ENCODE measurements around the gene ERC1.
"Not testable (repeated sequence)": the region's sequence is repeated elsewhere in the genome, so short reads cannot be mapped to it uniquely, and the experiment has no call there.

ERC1 gene

DNA sequence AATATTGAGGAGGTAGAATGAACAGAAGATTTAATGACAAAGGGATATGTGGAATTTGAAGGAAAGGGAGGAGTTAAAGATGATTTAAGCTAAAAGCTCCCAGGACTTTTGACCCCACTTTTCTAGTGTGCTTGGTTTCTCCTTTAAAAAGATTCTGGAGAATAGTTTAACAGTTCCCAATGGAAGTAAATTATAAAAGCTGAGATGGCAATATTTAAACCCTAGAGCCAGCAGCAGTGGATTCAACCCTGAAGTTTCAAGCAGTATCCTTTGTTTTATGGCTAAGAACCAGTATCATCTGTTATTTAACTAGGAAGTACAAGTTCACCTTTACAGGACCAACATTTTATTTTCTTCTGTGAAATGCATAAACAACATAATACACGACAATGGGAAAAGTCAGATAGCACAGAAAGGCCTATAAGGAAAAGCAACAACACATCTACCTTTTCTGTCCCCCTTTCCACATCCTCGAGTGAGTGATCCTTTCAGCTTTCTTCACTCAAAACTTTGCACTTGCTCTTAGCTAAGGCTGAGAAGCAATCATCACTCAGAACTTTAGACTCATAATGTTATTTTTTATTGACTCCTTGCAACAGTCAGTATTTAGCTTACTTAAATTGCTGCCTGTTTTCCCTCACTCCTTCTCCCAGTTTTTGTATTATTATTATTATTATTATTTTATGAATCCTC is 338.9 kb downstream of the ERC1 start:
- DNase-seq = no peak

DNA sequence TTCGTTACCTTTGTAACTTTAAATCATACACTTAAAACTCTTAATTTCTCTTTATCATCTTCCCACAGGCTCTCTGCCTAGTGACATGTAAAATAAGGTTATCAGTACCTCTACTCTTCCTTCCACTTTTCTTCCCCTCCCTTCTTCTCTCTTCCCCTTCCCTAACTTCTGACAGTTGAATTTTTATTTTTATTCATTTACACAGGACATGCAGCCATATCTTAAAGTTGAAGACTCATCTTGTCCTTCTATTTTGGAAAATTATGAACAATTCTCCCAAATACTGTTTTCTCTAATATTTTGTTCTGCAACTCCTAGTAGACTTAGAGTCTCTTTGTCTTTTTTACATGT is 339.4 kb downstream of the ERC1 start:
- no peak for DNase-seq

DNA sequence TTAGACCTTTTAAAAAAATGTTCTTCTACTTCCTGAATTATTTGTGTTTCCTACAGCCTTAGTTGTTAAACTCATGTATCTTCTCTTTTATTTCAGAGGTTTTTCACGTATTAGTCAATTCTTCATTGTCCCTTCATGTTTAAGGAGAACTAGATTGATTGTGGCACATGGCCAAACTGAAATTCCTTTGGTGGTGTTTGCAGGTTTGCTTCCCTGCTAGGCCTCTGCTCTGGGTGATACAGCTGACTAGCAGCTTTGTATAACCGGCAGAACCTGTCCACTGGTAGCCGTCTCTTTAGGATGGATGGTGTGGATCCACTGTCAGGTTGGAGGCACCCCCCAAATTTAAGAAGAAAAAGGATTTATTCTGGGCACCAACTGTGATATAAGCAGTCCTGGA is 341.3 kb downstream of the ERC1 start:
- DNase-seq = no peak

DNA sequence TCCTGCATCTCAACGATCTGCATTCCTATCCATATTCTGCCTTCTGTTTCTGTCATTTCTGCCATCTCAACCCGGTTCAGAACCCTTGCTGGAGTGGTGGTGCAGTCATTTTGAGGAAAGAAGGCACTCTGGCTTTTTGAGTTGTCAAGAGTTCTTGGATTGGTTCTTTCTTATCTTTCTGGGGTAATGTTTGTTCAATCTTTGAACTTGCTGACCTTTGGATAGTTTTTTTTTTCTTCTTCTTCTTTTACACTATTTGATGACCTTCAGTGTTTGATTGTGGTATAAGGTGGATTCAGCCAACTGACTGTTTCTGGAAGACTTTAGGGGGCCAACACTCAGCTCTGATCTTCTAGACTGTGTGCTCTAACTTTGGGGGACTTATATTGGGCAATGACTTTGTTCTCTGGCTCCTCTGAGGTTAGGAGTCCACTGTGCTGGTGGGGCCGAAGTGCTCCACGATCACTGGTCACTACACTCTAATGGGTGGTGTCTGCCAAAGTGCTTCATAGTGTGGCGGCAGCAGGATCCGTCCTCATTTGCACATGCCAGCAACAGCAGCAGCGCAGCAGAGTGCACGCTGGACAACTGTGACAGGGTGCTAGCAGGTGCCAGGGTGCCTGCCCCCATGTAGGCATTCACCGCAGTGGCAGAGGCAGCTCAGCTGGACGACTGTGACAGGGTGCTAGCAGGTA is 347.6 kb downstream of the ERC1 start:
- no peak for DNase-seq

DNA sequence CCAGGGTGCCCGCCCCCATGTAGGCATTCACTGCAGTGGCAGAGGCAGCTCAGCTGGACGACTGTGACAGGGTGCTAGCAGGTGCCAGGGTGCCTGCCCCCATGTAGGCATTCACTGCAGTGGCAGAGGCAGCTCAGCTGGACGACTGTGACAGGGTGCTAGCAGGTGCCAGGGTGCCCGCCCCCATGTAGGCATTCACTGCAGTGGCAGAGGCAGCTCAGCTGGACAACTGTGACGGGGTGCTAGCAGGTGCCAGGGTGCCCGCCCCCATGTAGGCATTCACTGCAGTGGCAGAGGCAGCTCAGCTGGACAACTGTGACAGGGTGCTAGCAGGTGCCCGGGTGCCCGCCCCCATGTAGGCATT is 348.1 kb downstream of the ERC1 start:
- not testable (repeated sequence) for DNase-seq

DNA sequence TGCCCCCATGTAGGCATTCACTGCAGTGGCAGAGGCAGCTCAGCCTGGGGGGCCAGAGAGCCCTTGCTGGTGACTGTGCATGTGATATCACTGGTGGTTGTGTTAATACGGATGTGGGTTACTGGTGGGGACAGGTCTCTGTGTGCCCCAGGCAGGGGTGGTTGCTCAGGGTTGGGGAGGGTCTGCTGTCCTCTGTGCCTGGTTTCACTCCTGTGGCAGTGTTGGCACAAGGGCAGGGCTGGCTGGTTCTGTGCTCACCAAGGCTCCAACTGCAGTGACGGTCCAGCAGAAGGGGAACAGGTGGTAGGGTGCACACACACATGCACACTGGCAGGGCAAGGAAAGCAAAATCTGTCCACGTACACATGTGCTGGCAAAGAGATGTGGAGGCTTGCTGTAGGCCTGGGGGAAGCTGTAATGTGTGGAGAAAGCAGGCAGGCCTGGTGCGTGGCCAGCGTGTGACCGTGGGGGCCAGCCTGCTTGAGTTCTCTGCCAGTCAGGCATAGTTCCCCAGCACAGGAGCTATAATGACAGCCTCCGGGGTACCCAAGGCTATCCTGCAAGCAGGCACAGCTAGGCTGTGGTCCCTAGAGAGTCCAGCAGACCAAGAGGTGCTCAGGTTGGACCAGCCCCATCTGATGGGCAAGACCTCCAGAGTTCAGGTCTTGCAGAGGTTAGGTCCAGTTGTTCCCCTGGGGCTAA is 348.7 kb downstream of the ERC1 start:
- DNase-seq = no peak

DNA sequence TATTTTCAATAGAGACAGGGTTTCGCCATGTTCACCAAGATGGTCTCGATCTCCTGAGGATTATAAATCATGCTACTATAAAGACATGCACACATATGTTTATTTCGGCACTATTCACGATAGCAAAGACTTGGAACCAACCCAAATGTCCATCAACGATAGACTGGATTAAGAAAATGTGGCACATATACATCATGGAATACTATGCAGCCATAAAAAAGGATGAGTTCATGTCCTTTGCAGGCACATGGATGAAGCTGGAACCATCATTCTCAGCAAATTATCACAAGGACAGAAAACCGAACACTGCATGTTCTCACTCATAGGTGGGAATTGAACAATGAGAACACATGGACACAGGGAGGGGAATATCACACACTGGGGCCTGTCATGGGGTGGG is 350.2 kb downstream of the ERC1 start:
- DNase-seq = not testable (repeated sequence)

DNA sequence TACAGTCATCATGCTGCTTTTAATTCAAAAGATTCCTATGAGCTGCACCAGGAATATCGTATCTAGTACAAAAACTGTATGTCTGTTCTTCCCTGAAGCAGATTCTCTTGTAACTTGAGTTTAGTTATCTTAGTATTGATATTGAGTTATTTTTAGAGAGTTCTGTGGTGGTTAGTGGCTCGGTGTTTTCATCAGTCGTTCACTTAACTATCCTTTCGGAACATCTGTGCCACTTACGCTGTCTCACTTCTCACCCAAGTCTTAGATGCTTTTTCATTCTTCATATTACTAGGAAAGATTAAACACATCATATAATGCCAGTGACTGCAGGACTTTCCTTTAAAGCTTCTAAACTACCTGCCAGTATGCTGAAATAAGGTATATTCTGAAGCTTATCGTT is 352.4 kb downstream of the ERC1 start:
- DNase-seq = no peak

DNA sequence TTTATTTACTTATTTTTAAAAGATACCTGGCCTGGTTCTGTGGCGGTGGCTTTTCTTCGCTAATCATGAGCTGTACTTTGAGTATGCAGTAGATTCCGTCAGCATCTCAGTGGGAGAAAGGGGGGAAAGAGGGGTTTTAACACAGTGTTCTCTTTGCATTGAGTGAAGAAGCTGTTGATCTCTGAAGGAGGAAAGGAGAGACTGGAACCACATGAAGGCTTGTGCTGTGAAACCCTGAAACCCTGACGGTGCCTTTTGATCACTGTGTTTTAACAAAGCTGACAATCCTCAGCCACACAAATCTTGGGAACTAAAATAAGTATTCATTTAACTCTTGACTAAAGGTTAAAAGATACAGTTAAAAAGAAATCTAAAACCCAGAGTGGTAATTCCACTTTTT is 353.2 kb downstream of the ERC1 start:
- no peak for DNase-seq

DNA sequence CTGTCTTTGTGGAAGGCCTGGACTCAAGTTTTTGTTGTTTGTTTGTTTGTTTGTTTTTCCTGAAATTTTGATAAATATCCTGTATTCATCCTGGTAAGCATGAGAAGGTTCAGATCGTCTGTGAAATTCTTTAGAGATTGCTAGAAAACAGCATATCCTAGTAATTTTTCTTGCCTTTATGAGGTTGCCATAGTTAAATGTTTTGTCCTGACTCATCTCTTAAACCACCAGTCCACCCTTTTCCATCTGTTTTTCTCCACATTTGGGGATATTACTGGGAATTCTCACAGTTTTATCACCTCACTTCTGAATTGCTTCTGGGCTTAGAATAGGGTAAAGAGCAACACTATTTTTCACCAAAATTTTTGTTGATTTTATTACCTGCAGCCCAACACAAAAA is 355.1 kb downstream of the ERC1 start:
- DNase-seq = no peak

DNA sequence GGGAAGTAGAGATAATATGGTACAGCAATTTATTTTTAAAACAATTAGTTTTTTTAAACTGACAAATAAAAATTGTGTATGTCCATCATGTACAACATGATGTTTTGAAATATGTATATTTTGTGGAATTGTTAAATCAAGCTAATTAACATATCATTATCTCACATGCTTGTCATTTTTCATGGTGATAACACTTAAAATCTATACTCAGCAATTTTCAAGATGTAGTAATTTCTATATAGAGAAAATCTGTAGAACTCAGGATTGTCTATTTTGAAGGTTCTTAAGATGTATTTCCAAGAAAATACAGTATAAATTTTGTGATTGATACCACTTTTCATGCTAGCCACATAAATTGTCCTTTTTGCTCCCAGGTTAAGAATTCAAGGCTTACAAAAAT is 356.3 kb downstream of the ERC1 start:
- no peak for DNase-seq

DNA sequence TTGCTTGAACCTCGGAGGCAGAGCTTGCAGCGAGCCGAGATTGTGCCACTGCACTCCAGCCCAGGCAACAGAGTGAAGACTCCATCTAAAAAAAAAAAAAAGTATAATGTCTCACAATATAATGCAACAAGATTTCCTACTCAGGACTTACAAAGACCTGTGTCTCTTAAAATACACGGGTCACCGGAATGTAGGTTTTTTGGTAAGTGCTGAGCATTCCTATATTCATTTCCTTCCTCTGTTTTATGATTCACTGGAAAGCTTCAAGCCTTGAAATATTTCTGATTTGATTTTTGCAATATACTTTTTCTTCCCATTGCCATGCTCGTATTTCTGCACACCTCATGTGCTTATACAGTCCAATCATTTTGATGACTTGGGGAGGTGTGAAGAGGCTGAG is 357.6 kb downstream of the ERC1 start:
- no peak for DNase-seq

DNA sequence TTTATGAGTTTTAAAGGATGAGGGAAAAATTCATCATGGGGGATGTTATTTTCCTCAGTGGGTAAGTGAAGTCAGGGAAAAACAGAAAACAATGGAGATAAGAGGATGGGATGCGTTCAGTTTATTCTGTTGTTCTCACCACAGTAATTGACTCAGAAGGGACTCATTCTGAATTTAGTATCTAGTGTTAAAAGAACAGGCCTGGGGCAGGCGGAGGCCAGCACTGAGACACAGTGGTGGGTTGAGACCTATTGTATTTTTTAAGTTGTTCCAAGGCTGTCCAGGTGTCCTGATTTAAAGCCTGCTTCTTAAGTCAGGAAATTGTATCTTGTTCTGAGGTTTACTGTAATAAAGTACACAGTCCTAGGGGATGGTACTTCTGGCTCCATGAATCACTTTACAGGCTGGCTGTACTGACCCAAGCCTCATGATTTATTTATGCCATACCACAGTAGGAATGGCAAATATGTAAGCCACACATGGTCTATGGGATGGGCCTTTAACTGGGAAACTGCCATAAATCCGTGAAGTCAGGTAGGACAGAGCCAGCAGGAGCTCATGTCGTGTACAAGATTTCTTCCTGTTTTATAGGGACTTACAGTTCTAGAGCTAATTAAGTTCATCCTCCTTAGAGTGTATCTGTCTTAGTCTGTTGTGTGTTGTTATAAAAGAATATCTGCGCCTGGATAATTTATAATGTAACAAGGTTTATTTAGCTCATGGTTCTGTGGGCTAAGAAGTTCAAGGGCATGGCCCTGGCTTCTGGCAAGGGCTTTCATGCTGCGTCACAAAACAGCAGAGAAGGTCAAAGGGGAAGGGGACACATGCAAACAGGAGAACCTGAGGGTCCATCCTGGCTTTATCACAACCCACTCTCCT is 359.3 kb downstream of the ERC1 start:
- DNase-seq = no peak

DNA sequence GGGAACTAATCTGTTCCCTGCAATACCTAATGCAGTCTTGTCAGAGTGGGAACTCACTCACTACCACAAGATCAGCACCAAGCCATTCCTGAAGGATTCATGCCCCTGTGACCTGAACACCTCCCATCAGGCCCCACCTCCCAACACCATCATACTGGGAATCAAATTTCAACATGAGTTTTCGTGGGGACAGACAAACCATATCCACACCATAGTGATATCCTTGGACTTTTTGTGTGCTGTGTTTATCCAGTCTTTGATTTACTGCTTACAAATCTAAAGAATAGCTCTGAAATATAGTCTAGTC is 359.9 kb downstream of the ERC1 start:
- DNase-seq = no peak

DNA sequence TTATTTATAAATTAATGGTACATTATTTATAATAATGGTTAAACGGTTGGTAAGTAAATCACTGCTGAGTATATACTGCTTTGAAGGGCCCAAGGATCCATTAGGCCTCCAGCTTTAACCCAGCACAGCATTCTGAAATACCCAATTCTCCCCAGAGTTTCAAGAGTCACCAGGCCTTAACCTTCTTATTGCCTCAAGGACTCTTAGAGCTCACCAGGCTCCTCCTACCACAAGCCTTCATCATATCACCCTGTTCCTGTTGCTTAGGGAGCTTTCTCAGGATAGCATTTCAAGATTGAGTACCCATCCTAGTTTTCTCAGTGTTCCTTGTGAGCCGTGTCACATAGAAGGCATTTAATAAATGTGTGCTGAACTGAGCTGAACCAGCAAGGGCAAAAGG is 360.9 kb downstream of the ERC1 start:
- no peak for DNase-seq

DNA sequence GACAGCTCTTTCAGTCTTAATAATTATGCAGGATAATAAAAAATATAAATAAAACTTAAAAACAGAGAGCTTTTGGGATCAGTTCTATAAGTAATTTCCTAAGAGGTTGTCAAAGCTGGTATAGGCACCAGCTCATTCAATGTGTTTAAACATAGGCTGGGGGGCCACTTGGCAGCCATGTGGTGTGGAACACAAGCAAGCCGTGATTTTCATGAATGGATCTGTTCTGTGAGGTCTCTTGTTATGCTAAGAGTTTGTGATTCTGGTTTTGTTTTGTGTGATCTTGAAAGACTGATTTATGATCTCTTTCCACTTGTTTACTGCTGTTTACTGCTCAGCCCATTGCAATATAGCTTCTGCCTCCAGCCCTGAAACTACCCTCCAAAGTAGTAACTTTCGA is 362.4 kb downstream of the ERC1 start:
- no peak for DNase-seq

DNA sequence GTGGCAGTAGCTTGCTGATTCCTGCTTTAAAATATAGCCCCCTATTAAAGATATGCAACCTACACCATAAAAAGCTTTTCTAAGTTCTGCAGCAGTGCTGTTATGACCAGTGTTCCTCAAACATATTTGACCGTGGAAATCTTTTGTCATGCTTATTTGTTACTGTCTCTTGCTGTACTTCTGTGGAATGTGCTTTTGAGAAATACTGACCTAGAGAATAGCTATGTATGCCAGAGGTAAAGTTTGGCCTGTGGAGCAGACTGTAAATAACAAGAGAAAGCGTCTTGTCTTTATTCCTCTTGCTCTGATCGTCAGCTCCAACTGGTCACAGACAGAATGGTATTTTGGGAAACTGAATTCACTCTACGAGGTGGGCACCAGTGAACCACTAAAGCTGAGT is 364.4 kb downstream of the ERC1 start:
- no peak for DNase-seq

DNA sequence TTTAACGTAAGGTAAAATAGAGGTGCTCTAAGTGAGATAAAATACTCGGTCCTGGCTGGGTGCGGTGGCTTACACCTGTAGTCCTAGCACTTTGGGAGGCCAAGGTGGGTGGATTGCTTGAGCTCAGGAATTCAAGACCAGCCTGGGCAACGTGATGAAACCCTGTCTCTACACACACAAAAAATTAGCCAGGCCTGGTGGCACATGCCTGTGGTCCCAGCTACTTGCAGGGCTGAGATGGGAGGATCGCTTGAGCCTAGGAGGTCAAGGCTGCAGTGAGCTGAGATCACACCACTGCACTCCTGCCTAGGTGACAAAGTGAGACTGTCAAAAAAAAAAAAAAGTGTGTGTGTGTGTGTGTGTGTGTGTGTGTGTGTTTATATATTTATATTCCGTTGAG is 364.8 kb downstream of the ERC1 start:
- not testable (repeated sequence) for DNase-seq

DNA sequence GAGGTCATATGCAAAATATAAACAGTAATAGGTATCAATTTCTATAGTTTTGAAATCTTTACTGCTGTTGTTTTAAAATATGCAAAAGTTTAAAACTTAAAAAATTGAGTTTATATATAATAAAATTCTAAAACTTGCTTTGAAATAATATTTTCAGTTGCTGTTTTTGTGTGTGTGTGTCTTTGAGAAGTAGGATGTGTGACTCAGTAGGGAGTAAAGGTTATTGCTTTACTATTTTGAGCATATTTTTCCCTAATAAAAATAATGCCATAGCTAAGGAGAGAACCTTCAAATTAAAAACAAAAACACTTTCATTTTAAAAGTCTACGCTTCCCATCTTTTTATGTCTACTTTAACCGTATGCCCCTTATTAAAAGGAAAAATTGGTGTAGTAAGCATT is 365.3 kb downstream of the ERC1 start:
- no peak for DNase-seq

DNA sequence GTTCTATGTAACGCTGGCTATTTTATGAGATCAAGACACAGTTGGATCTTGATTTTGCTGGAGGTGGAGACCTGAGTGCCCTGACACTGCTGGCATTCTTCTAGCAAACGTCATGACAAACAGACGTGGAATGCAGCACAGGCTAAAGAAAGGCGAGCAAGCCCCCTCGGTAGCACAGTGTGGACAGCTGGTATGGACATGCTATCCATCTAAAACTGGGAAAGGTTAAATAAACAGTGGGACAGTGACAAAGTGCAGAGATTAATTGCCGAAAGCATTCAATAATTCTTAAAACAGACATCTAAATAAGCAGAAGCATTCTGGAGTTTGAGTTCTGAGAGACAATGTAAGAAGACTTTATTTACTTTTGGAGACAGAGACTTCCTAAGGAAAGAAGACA is 366.1 kb downstream of the ERC1 start:
- DNase-seq = no peak

DNA sequence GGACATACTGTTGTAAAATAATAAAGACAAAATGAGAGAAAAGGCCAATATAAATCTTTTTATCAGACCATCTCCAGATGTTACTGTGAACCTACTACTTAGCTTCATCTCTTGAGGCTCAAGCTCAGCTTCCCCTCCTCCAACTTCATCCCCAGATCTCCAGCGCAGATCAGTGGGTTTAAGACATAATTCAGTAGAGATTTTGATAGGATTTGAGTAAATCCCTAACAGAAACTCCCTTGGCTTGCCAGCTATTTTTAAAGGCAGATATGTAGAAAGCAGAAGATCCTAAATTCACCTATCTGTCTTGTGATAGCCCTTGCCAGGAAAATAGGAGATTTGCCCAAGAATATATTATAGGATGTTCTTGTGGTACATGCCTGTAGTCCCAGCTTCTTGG is 366.7 kb downstream of the ERC1 start:
- DNase-seq = no peak

DNA sequence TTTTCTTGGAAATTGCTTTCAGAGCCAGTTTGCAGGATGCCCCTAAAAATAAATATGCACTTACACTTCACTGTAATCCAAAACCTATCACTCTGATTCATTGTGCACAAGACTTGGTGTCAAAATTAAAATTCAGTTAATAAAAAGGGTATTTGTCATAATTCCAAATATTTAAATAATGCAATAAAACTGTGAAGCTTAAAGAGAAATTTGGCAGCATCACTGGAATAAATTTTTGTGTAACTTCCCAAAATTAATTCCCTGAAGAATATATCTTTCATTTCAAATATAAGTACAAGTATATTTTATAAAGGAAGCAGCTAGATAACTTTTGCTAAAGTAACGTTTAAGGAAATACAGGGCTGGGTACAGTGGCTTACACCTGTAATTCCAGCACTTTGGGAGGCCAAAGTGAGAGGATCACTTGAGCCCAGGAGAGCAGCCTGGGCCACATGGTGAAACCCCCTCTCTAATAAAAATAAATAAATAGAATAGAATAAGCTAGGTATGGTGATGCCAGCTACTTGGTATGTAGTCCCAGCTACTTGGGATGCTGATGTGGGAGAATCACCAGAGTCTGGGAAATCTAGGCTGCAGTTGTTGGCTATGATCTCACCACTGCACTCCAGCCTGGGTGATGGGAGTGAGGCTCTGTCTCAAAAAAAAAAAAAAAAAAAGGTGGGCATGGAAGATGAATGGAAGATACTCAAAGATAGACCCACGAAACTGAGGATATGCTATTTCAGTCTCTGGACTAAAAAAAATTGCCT is 369.6 kb downstream of the ERC1 start:
- no peak for DNase-seq

DNA sequence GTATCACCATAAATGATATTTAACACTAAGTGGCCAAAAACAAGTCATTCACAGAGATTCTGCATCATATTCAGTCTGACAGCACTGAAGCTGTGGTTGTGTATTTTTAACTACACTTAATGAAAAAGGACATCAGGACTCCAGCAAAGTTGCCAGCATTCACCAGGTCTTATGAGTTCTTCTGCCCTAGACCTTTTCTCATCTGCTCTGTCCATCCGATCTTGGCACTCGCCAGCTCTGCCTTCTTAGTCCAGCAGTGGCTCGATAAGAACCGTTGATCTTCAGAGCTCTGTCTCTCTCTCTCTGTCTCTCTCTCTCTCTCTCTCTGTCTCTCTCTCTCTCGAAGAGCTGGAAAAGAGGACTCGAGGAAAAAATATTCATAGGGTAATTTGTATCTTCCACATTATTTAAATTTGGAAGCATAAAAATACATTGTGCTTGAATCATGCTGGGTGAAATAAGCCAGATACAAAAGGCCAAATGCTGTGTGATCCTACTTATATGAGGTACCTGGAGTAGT is 371.2 kb downstream of the ERC1 start:
- DNase-seq = no peak
